Osteoblast (primary cell): ENCODE results near the gene F2RL1. TPM values are rescaled to one million over a fixed set of nuclear protein-coding genes. Genes with fewer than 3 reads are reported as not detected.
A peak's percentile ranks its signal among the peaks of the same experiment; 100 is the strongest.

Source experiments
- DNase-seq: peaks from one replicate; pipeline ENCODE4 v3.0.0; 2011; ENCODE audit warnings: low spot score, mixed read lengths; ENCODE audit not compliant: insufficient read length; ENCODE audit errors: missing footprints
- H2AFZ ChIP-seq: 2 replicates; pipeline ENCODE4 v1.6.0; 2011; ENCODE audit warnings: mild to moderate bottlenecking, low read length
- H3K27ac ChIP-seq: 2 replicates; pipeline ENCODE4 v1.5.1; 2011; ENCODE audit warnings: mild to moderate bottlenecking, low read depth, low read length, moderate library complexity
- H3K27me3 ChIP-seq: 2 replicates; pipeline ENCODE4 v1.6.0; 2012; ENCODE audit warnings: mild to moderate bottlenecking, control low read depth, inconsistent platforms, low read length, moderate library complexity; ENCODE audit not compliant: insufficient read depth
- H3K36me3 ChIP-seq: 2 replicates; pipeline ENCODE4 v1.5.1; 2011; ENCODE audit warnings: mild to moderate bottlenecking, low read length, control low read depth, moderate library complexity; ENCODE audit not compliant: insufficient read depth
- H3K4me1 ChIP-seq: 2 replicates; pipeline ENCODE4 v1.5.1; 2011; ENCODE audit warnings: mild to moderate bottlenecking, low read length, control low read depth, moderate library complexity; ENCODE audit not compliant: insufficient read depth
- H3K4me2 ChIP-seq: 2 replicates; pipeline ENCODE4 v1.6.0; 2011; ENCODE audit warnings: mild to moderate bottlenecking, low read length; ENCODE audit not compliant: insufficient read depth
- H3K4me3 ChIP-seq: fragments of 200-600 bp; sonication (generic); 3 replicates; pipeline ENCODE4 v1.5.1; 2012; ENCODE audit warnings: mild to moderate bottlenecking, low read length, inconsistent platforms; ENCODE audit not compliant: insufficient read depth
- H3K79me2 ChIP-seq: 2 replicates; pipeline ENCODE4 v1.6.0; 2012; ENCODE audit warnings: mild to moderate bottlenecking, low read length, control low read depth, inconsistent platforms; ENCODE audit not compliant: insufficient read depth
- H3K9me3 ChIP-seq: 2 replicates; pipeline ENCODE4 v1.5.1; 2011; ENCODE audit warnings: low read depth, low read length, control low read depth
- H4K20me1 ChIP-seq: 2 replicates; pipeline ENCODE4 v1.6.0; 2012; ENCODE audit warnings: mild to moderate bottlenecking, low read length, control low read depth; ENCODE audit not compliant: insufficient read depth
- total RNA-seq: library from RNA; depleted of rRNA; stranded (reverse); fragments of >200 nt; gene quantifications from 2 replicates; pipeline ENCODE4 v1.2.3, GENCODE V29; 2012
- TF ChIP-seq, protein P1 (sequence below): IDR thresholded peaks from 2 replicates; pipeline ENCODE4 v1.5.1; 2011; ENCODE audit warnings: mild to moderate bottlenecking, low read depth, low read length, moderate library complexity; ENCODE audit errors: extremely low read depth

The F2RL1 gene
- total RNA-seq, 1 donor: 1.8 TPM

DNA sequence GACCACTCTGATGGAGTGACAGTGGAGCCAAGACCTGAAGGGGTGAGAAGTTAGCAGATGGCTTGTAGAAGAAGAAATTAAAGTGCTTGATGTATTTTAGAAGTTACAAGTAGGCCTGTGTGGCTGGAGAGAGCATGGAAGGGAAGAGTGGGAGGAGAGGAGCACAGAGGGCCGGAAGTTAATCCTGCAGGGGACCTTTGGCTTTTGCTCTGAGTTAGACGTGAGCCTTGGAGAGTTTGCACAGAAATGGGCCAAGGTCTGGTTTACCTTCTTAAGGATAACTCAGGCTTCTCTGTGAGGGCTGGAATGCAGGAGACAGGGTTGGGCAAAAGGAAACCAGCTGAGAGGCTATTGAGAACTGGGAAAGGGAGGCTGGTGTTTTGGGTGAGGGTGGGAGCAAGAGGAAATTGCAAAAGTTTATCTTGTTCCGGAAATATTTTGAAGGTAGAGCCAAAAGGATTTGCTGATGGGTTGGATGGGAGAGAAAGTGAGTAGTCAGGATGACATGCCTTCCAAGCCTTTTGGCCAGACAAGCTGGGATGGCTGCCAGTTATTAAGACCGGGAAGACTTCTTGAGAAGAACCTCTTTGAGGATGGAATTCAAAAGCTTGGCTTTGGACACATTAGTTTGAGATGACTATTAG is 17.5 kb upstream of the F2RL1 start:
- peak overlapping the region; percentile 45 for H3K4me2 ChIP-seq
- H3K27ac ChIP-seq: peak overlapping the region; percentile 83
- H3K27me3 ChIP-seq: no peaks in the 10 kb centered on the region
- no peaks in the 10 kb centered on the region for H4K20me1 ChIP-seq
- no peak overlapping the region for H2AFZ ChIP-seq
- TF ChIP-seq, protein P1, sequence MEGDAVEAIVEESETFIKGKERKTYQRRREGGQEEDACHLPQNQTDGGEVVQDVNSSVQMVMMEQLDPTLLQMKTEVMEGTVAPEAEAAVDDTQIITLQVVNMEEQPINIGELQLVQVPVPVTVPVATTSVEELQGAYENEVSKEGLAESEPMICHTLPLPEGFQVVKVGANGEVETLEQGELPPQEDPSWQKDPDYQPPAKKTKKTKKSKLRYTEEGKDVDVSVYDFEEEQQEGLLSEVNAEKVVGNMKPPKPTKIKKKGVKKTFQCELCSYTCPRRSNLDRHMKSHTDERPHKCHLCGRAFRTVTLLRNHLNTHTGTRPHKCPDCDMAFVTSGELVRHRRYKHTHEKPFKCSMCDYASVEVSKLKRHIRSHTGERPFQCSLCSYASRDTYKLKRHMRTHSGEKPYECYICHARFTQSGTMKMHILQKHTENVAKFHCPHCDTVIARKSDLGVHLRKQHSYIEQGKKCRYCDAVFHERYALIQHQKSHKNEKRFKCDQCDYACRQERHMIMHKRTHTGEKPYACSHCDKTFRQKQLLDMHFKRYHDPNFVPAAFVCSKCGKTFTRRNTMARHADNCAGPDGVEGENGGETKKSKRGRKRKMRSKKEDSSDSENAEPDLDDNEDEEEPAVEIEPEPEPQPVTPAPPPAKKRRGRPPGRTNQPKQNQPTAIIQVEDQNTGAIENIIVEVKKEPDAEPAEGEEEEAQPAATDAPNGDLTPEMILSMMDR: no peak
- peaks cover 22% of the 10 kb centered on the region for H3K4me1 ChIP-seq
- H3K79me2 ChIP-seq: no peaks in the 10 kb centered on the region
- no peaks in the 10 kb centered on the region for H3K9me3 ChIP-seq
- H3K4me3 ChIP-seq: no peak overlapping the region
- peak; percentile 62 for DNase-seq
- H3K36me3 ChIP-seq: no peaks in the 10 kb centered on the region

DNA sequence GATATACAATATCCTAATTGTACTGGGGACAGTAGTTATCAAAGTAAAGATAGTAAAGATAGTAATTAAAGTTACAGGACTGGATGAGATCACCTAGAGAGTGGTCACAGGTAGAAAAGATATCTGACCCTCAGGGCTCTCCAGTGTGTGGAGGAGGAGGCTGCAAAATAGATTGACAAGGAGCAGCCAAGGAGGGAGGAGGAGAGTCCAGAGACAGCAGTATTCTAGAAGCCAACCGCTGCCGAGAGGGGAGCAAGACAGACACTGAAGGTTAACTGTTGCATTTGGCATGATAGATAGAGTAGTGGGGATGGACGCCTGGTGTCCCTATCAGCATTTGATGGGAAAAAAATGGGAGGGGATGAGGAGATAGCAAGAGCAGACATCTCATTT is 17.0 kb upstream of the F2RL1 start:
- TF ChIP-seq, protein P1: no peak
- H3K79me2 ChIP-seq: no peaks in the 10 kb centered on the region
- H3K27ac ChIP-seq: peak overlapping the region; percentile 83
- no peaks in the 10 kb centered on the region for H4K20me1 ChIP-seq
- H3K9me3 ChIP-seq: no peaks in the 10 kb centered on the region
- peaks cover 25% of the 10 kb centered on the region for H3K4me1 ChIP-seq
- H2AFZ ChIP-seq: no peak overlapping the region
- peak overlapping the region; percentile 45 for H3K4me2 ChIP-seq
- H3K4me3 ChIP-seq: no peak overlapping the region
- no peaks in the 10 kb centered on the region for H3K36me3 ChIP-seq
- no peak for DNase-seq
- no peaks in the 10 kb centered on the region for H3K27me3 ChIP-seq

DNA sequence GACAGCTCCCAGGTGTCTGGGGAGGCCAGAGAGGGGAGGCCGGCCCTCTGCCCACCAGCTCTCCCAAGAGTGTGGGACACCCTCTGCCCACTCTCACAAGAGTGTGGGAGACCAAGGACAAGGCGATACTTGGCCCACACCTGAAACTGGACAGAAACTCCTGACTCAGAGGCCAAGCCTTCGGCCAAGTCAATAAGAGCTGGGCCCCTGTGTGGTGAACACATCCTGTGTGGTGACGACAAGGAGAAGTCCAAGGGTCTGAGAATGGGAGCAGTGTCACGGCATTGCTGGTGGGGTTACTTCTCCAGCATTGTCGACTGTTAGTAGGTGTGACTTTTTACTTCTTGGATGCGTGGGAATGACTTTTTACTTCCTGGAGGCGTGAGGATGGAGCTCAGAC is 14.6 kb upstream of the F2RL1 start:
- TF ChIP-seq, protein P1: no peak
- peak overlapping the region; percentile 14 for H3K4me2 ChIP-seq
- DNase-seq: no peak

DNA sequence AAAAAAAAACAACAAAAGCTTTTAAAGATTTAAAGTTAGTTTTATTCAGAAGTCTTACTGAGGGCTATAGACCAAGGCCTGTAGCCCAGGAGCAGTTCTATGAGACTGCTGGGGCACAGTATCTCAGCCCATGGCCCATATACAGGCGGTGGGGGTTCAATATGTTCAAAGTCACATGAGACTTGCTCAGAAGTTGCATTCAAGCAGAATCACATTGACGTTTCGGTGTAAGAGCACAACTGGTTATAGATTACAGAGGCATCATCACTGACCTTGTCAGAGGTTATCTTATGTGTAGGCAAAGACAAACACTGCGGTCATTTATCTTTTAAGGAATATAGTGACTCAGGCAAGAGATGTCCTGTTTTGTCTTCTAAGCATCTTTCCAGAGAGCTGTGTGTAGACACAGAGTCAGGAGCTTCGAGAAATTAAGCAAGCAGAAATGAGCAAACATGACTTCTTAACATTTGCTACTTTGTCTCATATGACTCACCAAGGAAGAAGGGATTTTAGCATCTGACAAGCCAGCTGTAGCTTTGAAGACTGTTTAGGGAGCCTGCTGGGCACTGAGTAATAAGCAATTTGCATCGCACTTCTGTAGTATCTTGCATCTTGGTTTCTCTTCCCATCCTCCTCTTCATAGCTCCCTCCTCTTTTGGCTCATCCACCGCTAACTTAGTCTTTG is 12.9 kb upstream of the F2RL1 start:
- Histone ChIP-seq H3K9me3 (no peaks in the 10 kb centered on the region), H3K27me3 (no peaks in the 10 kb centered on the region), H3K4me1 (peaks cover 32% of the 10 kb centered on the region), H3K79me2 (no peaks in the 10 kb centered on the region), H3K4me2 (peak overlapping the region; percentile 68), H3K36me3 (no peaks in the 10 kb centered on the region), H3K27ac (peak overlapping the region; percentile 98), H3K4me3 (no peak overlapping the region), H4K20me1 (no peaks in the 10 kb centered on the region), H2AFZ (no peak overlapping the region)
- TF ChIP-seq, protein P1: no peak
- peak; percentile 97 for DNase-seq

More for the DNA sequence above, 14.6 kb upstream of the F2RL1 start:
- H3K9me3 ChIP-seq: no peaks in the 10 kb centered on the region
- H3K79me2 ChIP-seq: no peaks in the 10 kb centered on the region
- no peak overlapping the region for H2AFZ ChIP-seq
- H3K27me3 ChIP-seq: no peaks in the 10 kb centered on the region
- no peak overlapping the region for H3K4me3 ChIP-seq
- no peaks in the 10 kb centered on the region for H4K20me1 ChIP-seq
- H3K27ac ChIP-seq: peak overlapping the region; percentile 98
- H3K4me1 ChIP-seq: peaks cover 34% of the 10 kb centered on the region
- no peaks in the 10 kb centered on the region for H3K36me3 ChIP-seq
